NCI-H187 (cell line): ENCODE data around the gene NHEJ1.

ENCODE experiments used
- DNase-seq, 2 experiments: peaks; one replicate each; lab custom pipeline; 2025; lab: John Stamatoyannopoulos, UW

NHEJ1 gene

DNA sequence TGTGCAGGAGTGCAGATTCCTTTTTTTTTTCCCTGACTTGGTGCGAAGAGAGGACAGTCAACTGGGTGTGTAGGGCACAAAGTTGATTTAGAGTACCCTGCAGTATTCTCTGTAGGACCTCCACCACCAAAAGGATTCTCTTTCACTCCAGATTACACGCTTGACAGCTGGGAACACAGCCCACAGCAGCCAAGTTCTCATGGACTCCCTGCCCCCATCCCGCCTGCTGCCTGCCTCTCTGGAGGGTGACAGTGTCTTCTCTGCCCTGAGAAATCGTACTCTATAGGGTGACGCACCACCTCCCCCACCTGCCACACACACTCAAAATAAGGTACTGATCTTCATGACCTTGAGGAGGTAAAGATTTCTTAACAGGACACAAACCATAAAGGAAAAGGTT lies 73.3 kb downstream of the NHEJ1 start:
- DNase-seq = no peak

DNA sequence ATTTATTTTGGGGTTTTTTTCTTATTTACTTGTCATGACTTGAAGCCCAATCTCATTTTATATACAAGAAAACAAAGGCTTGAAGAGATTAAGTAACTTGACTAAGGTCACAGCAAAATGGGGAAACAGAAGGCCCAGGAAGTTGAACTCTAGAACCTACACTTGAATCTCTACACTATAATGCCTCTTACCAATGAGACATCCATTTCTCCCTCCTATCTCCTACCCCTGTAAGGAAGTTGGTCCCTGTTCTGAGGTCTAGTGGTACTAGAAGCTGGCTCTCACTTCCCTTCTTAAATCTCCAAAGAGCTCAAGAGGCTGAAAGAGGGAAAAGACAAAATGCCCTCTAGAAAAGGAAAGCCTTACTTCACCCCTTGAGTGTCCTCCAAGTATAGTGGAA lies 74.4 kb downstream of the NHEJ1 start:
- DNase-seq = no peak

DNA sequence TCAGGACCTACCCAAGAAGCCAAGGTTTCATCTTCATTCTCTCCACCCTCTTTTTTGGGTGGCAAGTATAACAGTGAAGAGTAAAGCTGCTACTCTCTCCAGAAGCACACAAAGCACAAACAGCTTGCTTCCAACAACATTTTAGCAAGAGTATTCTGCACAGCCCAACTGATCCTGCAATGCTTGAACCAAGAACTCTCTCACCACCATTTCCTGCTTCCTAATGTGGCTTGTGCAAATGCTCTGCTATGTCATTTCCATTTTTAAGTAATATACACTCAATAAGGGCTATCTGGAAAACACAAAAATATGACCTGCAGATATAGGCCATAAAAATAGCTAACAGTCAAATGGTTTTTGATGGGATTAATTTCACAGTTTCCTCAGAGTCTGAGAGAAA lies 75.8 kb downstream of the NHEJ1 start:
- no peak for DNase-seq

DNA sequence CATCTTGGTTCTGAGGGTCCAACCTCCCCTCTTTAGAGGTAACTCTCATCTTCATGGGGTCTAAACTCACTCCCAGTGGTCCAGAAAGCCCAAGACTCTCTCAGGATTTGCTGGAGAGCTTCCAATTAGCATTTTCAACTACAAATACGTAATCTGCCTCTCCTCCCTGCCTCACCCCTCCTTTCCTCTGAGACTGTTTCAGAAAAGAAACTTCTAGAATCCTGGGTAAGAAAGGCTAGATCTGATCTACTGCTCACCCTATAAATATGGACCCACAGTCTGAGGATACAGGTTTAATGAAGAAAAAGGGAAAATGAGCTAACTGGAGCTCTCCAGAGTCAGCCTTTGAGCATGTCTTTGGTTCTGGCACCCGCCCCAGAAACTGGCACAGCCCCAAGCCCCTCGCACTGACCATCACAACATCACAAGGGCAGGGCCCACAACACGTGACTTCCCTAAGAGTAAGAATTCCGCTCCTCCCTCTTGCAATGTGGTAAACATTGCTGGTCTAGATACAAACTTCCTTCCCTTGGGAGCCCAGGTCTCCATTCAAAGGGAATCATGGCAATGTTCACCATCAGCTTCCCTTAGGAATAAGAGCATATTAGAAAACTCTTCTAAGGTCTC lies 78.2 kb downstream of the NHEJ1 start:
- DNase-seq = no peak

DNA sequence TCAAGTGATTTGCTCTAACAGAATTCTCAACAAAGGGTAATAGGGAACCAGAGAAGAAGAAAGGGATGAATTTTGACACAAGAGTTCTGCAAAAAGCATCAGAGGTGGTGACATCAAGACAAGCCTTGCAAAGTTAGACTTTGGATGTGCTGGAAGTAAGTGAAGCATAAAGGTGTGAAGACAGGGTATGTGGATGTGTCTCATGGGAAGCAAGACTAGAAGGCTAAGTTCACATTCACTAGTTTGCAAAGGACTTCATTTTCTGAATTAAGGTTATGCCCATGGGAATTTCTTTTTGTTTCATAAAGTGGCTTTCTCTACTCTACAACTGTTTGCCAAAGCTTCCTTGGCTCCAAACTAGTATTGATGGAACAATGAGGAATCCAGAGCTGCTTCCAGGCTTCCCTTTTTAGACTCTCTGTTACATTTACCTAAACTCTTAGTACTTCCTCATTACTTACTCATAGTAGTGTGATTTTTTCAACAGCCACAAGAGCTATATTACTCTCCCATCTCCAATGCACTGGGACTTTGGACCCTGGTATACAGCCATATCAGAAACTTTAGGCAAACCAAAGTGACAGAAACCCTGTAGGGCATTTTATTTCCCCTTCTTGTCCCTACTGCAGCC lies 78.8 kb downstream of the NHEJ1 start:
- DNase-seq = no peak

DNA sequence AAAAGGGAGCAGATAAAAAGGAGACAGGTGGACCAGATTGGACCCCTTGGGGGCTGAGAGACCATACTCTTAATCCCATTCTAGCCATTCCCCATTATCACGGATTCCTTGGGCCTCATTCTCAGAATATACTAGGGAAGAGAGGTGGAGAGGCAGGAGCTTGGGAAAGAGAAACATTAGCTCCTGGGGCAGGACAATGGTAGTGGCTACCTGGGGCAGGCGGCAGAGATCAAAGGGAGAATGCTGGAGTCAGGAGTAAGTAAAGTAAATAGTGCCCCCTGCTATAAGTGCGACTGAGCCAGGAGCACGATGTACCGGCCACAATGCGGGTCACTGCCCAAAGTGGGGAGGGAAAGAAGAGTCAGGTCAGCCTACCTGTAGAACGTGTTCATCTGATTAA lies 79.5 kb downstream of the NHEJ1 start:
- no peak for DNase-seq

DNA sequence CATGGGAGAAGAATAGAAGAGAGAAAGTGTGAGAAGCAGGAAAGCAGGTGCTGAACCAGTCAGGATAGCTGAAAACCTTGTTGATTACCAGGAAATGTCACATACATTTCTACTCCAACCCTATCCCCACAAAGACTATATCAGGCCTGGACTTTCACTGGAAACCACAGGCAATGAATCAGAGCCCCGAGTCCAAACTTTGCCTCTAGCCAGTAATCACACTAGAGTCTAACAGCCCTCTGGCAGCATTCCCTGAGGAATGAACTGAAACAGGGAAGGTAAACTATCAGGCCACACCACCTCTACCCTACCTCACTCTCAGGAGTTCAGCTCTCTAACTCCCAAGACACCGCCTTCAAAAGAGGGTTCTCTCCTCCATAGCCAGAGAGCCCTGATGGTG lies 81.2 kb downstream of the NHEJ1 start:
- no peak for DNase-seq

DNA sequence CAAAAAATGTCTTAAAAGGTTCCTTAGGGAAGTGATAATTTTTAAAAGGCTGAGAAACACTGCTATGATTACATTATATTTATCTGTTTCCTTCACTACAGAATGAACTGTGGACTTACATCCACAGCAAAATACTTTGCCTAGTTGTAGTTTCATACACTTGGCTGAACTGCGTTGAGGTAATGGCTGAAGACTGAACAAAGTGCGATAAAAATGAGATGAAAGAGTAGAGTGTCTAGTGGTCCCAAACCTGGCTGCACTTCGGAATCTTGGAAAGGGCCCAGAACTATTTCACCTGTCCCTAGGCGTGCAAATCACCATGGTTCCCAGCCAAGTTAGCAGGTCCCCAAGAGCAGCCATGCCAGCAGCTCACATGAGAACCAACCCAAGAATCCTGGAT lies 81.7 kb downstream of the NHEJ1 start:
- DNase-seq = no peak

DNA sequence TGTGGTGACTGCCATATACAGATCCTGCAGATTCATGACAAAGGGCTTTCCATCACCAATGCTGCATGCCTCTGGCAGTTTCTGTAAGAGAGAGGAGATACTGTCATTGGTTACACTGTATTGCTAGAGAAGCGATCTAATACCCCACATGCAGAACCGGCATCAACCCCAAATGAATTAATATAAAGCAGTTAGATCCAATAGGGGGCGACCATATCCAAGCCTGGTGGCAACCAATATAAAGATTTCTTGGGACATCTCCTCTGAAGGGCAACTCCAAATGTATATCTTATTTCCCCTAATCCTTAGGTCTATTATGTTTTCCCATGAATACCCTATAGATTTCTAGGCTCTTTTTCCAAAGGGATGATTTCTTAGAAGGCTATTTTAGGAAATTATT lies 82.5 kb downstream of the NHEJ1 start:
- DNase-seq = no peak

DNA sequence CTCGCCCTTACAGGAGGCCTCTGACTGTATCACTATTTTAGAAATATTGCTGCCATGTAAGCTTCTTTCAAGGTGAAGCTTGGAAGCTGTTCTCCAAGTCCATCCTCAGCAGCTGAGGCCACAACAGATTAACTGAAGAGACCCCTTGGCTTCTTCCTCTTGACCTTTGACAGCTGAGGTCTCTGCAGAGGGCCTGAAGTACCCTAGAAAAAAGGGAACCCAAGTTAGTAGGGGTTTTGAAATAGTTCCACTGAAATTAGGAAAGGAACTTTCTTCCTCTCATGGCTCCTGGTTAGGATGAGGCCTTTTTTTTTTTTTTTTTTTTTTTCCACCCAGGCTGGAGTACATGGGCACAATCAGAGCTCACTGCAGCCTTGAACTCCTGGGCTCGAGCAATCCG lies 84.4 kb downstream of the NHEJ1 start:
- no peak for DNase-seq

DNA sequence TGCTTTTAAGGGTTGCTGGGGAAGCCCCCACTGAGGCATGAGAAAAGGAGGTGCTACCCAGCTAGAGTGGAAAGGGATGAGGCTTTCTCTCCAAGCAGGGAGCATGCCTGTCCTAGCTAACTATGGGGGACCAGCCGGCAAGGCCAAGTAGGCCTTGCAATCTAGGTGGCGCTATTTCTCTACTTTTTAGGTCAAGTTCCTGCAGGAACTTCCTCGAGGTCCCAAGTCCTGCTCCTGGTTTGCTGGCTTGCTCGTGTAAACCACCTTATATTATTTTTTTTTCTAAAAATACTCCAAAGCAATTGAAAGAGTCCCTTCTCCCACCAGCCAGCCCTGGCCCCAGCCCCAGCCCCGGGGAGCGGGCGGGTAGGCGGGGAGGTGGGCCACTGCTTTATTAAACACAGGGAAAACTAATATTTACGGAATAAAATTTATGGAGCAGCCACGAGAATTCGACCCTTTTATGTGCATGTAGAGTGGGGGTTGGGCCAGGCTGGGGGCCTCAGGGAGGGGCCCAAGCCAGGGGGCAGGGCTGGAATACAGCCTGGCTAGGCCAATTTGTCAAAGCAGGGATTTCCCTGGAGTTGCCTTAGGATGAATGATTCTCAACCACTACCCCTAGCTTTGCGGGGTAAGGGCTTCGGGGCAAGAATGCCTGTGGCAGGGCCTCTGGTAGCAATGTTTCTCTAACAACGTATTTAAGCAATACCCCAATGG lies 87.0 kb downstream of the NHEJ1 start:
- DNase-seq = no peak

DNA sequence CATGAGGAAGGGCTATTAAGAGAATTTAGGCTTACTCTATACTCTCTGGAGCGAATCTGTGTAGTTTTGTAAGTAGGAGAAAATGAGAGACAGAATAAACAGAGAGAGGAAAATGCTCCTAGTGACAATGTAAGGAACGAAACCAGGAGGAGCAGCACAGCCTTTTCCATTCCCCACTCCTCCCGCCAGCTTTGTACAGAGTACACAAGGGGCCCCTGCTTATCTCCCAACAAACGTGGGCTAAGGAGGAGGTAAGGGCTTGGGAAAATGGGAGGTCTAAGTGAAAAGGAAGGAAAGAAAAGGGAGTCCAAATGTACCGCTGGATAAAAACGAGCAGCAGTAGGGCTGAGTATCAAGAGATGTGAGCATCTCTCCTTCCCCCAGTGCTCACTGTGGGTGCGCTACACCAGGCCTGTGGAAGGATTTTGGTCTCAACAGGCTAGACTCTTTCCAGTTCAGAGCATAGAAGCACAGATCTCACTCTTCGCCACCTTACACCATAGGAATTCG lies 87.8 kb downstream of the NHEJ1 start:
- DNase-seq = no peak

DNA sequence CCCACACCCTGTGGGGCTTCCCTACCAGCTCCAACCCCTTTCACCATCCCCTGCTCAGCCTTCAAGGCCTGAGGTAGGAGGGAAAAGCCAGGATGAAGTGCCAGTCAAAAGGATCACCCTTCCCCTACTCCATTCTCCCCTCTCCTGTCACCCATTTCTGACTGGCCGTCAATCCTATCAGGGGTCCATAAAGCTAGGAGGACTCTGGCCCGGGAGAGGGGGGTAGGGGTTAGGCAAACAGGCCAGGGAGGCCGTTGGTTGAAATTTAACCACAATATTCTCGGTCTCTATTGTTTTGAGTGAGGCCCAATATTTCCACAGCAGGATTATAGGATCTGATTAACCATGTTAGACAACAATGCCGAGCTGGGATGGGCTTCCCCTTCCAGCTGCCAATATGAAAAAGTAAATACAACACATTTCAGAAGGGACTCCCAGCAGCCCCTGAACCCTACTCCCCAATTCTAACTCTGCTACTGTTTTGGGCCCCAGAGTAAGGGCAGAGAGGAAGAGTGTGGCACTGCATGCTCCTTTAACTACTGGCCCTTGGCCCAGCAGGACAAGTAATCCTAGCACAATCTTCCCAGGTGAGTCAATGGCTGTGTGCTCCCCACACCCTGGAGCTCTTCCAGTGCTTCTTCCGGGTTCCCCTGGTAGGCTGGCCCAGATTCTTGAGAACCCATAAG lies 89.3 kb downstream of the NHEJ1 start:
- DNase-seq = no peak

DNA sequence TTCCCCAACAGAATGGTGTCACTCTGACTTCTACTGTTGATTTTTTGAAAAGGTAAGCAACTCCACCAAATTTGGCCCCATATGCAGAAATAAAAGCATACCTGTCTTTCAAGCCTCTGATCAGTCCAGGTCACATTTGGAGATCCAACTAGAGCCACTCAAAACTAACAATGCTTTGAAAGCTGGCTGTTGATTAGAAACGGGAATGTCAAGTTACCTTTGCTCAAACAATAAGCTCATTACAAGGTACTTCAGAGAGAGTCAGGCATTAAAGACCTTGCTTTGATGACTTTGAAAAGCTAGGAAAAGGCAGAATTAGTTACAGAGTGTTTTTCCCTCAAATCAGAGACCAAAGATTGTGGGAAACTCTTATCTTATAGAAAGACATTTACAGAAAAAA lies 95.1 kb downstream of the NHEJ1 start:
- DNase-seq = no peak

DNA sequence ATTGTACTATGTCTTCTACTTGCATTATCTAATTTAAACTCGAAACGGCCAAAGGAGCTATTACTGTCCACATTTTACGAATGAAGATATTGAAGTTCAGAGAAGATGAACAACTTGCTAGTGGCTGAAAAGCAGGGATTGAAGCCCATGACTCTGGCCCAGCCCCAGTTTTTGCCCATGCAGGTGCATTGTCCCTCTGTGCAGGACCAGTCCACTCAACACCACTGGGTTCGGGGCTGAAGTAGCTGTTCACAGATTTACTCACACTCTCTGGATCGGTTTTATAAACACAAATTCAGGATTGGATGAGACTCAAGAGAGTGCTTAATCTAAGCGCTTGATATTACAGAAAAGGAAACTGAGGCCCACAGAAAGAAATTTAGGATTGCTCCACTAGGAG lies 98.5 kb downstream of the NHEJ1 start:
- DNase-seq = no peak

DNA sequence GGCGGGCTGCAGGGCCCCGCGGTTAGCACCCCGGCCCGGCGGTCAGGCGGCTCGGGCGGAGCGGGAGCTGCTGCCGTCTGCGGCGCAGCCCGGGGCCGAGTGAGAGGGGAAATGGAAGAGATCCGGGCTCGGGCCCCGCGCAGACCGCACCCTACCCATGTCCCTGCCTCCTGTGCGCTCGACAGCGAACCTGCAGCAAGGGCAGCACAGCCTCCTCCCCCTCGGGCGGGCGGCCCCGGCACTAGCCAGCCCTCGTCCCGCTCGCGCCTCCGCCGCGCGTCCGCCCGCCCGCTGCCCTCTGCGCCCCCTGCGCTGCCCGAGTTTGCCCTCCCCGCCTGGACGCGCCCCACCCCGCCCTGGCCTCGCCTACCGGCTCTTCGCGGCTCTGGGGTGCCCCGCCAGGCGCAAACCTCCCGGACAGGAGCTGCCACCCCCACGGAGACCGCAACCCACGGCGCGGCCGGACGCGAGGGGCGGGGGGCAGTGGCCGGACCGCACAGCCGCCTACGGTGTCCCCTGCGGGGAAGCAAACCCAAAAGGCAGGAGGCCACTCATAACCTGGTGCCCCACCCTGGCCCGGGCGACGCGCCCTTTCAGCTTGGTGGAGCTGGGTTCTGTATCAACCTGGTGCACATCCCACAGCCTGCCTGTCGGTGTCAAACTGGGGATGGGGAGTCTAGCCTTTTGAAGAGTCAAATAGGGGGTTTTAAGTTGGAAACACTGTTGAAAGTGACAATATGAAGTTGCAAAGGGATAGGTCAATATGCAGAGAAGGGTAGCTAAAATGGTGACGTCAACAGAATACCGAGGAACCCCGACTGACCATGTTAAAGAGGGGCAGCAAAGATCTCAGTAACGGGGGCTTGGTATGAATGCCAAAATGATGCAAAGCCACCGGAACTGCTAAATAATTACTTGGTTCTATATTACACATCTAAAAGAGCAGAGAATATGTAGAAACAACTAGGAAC lies 99.5 kb downstream of the NHEJ1 start, which contains the start of gene IHH:
Gene IHH, minus strand, starts transcription at position 101 of the 971 bp plus-strand sequence. CDS start 454 bp downstream, outside the sequence.
- no peak for DNase-seq

DNA sequence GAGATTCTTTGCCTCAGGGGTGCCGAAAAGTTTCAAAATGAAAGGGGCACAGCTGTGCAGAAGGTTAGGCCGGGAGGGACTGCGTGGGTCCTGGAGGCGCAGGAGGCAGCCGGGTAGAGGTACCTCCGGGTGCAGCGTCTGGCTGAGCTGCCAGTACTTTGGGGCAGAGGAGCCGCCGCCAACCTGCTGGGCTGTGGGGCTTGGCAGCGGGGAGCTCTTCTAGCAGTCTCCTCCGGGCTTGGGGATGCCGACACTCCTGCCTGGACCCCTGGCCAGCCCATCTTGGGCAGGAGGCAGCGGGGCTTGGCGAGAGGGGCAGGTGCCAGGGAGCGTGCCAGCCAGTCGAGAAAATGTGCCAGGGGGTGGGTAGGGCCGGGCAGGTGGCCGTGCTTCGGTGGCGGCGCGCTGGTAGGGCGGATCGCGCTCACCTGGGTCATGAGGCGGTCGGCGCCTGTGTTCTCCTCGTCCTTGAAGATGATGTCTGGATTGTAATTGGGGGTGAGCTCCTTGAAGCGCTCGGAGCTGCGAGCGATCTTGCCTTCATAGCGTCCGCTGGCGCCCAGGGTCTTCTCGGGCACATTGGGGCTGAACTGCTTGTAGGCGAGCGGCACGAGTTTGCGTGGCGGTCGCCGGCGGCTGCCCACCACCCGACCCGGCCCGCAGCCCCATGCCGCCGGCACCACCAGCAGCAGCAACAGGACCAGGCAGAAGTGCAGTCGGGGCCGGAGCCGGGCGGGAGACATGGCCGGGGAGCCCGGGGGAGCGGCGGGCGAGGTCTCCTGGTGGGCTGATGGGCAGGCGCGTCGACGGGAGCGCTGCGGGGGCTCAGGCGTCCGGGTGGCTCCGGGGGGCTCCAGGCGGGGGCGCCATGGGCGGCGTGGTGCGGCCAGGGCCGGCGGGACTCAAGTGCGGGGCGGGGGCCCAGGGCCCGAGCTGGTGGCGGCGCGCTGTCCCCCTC lies 100.6 kb downstream of the NHEJ1 start:
- no peak for DNase-seq

DNA sequence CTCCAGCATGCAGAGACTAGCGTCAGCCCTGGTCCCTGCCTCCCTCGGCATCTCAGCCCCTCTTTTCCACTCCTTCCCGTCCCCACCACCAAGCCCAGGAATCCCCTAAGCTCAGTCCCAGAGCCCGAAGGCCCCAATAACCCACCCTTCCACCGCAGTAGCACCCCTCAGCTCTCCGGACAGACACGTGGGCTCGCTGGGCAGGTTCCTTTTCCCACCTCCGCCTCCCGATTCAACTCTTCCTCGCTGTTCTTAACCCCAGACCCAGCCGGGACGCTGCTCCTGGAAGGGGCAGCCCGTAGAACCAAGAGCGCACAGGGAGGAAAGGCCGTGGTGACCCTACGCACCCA lies 101.3 kb downstream of the NHEJ1 start:
- no peak for DNase-seq

DNA sequence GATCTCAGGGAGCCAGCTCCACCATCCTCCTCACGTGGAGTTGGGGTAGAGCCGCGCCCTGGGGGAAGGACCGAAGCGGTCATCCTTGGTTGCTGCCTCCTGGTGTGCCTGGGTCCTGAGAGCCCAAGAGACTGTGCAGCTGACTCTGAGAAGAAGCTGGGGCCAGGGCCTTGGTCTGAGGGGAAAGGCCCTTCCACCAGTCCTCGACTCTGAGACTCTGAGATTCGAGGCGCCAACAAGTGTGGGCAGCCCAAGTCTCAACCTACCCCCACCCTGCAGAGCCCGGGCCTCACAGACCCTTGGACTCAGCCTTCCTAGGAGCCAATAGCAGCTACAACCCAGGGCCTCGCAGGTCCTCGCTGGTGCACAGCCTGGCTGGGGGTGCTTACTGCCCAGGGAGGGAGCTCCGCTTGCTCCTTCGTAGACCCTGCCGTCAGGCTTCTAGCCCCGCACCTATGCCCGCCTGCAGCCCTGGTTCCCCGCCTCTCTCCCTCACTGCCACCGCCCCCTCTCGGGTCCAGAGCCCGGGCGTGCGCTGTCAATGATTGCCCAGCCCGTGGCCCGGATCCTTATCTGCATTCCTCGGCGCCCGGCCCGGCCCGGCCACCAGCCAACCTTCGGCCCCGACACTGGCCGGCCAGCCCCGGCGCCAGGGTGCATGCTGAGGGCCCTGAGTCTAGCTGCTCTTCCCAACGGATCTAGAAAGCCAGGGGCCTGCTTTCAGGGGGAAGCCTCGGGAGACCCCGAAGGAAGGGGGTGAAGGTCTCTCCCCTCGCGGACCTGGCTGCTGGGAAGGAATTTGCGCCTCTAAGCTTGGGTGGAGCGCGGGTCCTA lies 101.9 kb downstream of the NHEJ1 start:
- no peak for DNase-seq
